PC-3 (cell line): ENCODE data around the gene TCF7L1. TPM values are rescaled to one million over a fixed set of nuclear protein-coding genes. Genes with fewer than 3 reads are reported as not detected.

Experiments used
- ATAC-seq: fragments of 200-7000 bp; cut with Tn5 transposase; 2 replicates; pipeline ENCODE4 v1.9.1; 2020; ENCODE audit warnings: mild to moderate bottlenecking, moderate library complexity
- BruUV-seq: library from RNA; stranded (reverse); fragments of 400-500 nt; replicated peaks from 2 replicates; lab custom pipeline; 2021; lab: Mats Ljungman, UMichigan
- CTCF ChIA-PET: fragments of 300-600 bp; sonication (Branson Sonifier 250); formaldehyde crosslinking; loops from one replicate; lab custom pipeline; 2022; ENCODE audit warnings: antibody characterized with exemption; lab: Charles Lee
- POLR2A ChIA-PET: fragments of 300-600 bp; sonication (Branson Sonifier 250); formaldehyde crosslinking; loops from one replicate; lab custom pipeline; 2022; ENCODE audit warnings: antibody characterized with exemption; ENCODE audit not compliant: unreplicated experiment; lab: Charles Lee
- DNase-seq: peaks from one replicate; pipeline ENCODE4 v3.0.0-alpha.2; 2015
- H2AFZ ChIP-seq: fragments of 300-600 bp; sonication (generic); 2 replicates; pipeline ENCODE4 v1.6.0; 2016; ENCODE audit warnings: antibody characterized with exemption, low read length
- H3F3A ChIP-seq: fragments of 300-600 bp; sonication (generic); one replicate; pipeline ENCODE4 v1.6.0; 2017; ENCODE audit warnings: antibody characterized with exemption, low read length, control low read depth, mild to moderate bottlenecking; ENCODE audit not compliant: unreplicated experiment
- H3K27ac ChIP-seq: fragments of 300-600 bp; sonication (generic); 2 replicates; pipeline ENCODE4 v1.5.1; 2016; ENCODE audit warnings: mild to moderate bottlenecking, low read length
- H3K27me3 ChIP-seq: fragments of 300-600 bp; sonication (generic); 2 replicates; pipeline ENCODE4 v1.6.1; 2016; ENCODE audit warnings: low read length, mixed read lengths
- H3K36me3 ChIP-seq: fragments of 300-600 bp; sonication (generic); 2 replicates; pipeline ENCODE4 v1.6.1; 2016; ENCODE audit warnings: low read depth, mixed run types, low read length, mixed read lengths
- H3K4me1 ChIP-seq: fragments of 300-600 bp; sonication (generic); 2 replicates; pipeline ENCODE4 v1.5.1; 2016; ENCODE audit warnings: low read length; ENCODE audit not compliant: insufficient read depth
- H3K4me2 ChIP-seq: fragments of 300-600 bp; sonication (generic); 2 replicates; pipeline ENCODE4 v1.6.0; 2016; ENCODE audit warnings: low read length
- H3K4me3 ChIP-seq: fragments of 300-600 bp; sonication (generic); 2 replicates; pipeline ENCODE4 v1.5.1; 2016; ENCODE audit warnings: mild to moderate bottlenecking, low read length, mixed read lengths
- H3K79me2 ChIP-seq: fragments of 300-600 bp; sonication (generic); 2 replicates; pipeline ENCODE4 v1.6.1; 2017; ENCODE audit warnings: low read length, mixed read lengths
- H3K9ac ChIP-seq: fragments of 300-600 bp; sonication (generic); 2 replicates; pipeline ENCODE4 v1.6.0; 2016; ENCODE audit warnings: mild to moderate bottlenecking, low read length
- H3K9me2 ChIP-seq: fragments of 300-600 bp; sonication (generic); replicated peaks from 2 replicates; pipeline ENCODE4 v1.6.1; 2016; ENCODE audit warnings: mixed run types, low read length, mixed read lengths
- H3K9me3 ChIP-seq: fragments of 300-600 bp; sonication (generic); 2 replicates; pipeline ENCODE4 v1.6.1; 2016; ENCODE audit warnings: low read length, mixed read lengths
- H4K20me1 ChIP-seq: fragments of 300-600 bp; sonication (generic); 2 replicates; pipeline ENCODE4 v1.6.1; 2016; ENCODE audit warnings: low read length, mixed read lengths
- EZH2 ChIP-seq: fragments of 300-600 bp; sonication (generic); IDR thresholded peaks from one replicate; pipeline ENCODE4 v1.6.1; 2017; ENCODE audit warnings: antibody characterized with exemption, mild to moderate bottlenecking, low read length; ENCODE audit not compliant: unreplicated experiment
- EZH2phosphoT487 ChIP-seq: fragments of 300-600 bp; sonication (generic); IDR thresholded peaks from 2 replicates; pipeline ENCODE4 v1.6.1; 2018; ENCODE audit warnings: mild to moderate bottlenecking, antibody characterized with exemption, low read length, borderline replicate concordance
- intact Hi-C: fragments of 100-400 bp; cut with micrococcal nuclease; formaldehyde crosslinking; loops from 2 replicates; pipeline ENCODE4 v1.9.0; 2023
- total RNA-seq: library from RNA; depleted of rRNA; stranded (reverse); fragments of >200 nt; gene quantifications from 2 replicates; pipeline ENCODE4 v1.2.3, GENCODE V29; 2014
- TF ChIP-seq, protein P1 (sequence below): fragments of 300-600 bp; sonication (generic); conservative IDR thresholded peaks from 2 replicates; pipeline ENCODE4 v1.5.1; 2017; ENCODE audit warnings: antibody characterized with exemption, low read depth, mild to moderate bottlenecking, low read length

TCF7L1 gene
- total RNA-seq, 1 experiment from 2014 or later = 1.8 TPM

DNA sequence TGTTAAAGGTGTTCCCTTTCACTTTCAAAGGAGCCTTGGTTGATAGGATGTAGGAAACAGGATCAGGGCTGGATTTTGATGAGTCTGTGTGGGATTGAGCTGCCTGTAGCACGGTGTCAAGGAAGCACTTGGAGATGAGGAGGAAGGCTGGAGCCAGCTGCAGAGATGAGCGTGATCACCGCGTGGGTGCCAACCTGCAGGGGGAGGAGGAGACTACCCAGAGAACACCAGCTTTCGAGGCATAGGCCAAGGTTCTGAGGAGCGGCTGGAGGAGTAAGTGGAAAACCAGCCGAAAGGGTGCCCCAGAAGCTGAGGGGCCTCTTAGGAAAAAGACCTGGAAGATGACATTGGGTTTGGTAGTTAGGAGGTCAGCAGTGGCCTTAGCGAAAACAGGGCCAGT lies 130.4 kb downstream of the TCF7L1 start:
- Histone ChIP-seq H2AFZ (no peak overlapping the region), H3K36me3 (no peaks in the 10 kb centered on the region), H3K27ac (no peak overlapping the region), H3K79me2 (no peaks in the 10 kb centered on the region), H3K9me3 (no peaks in the 10 kb centered on the region), H3F3A (no peaks in the 10 kb centered on the region), H3K4me3 (no peak overlapping the region), H3K9ac (no peak overlapping the region), H4K20me1 (no peaks in the 10 kb centered on the region), H3K4me2 (no peak overlapping the region), H3K4me1 (no peaks in the 10 kb centered on the region), H3K27me3 (no peaks in the 10 kb centered on the region), H3K9me2 (no peaks in the 10 kb centered on the region)
- DNase-seq (no peak), ATAC-seq (no peak)
- TF ChIP-seq EZH2 = no peak
- TF ChIP-seq, protein P1, sequence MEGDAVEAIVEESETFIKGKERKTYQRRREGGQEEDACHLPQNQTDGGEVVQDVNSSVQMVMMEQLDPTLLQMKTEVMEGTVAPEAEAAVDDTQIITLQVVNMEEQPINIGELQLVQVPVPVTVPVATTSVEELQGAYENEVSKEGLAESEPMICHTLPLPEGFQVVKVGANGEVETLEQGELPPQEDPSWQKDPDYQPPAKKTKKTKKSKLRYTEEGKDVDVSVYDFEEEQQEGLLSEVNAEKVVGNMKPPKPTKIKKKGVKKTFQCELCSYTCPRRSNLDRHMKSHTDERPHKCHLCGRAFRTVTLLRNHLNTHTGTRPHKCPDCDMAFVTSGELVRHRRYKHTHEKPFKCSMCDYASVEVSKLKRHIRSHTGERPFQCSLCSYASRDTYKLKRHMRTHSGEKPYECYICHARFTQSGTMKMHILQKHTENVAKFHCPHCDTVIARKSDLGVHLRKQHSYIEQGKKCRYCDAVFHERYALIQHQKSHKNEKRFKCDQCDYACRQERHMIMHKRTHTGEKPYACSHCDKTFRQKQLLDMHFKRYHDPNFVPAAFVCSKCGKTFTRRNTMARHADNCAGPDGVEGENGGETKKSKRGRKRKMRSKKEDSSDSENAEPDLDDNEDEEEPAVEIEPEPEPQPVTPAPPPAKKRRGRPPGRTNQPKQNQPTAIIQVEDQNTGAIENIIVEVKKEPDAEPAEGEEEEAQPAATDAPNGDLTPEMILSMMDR = no peak
- TF ChIP-seq EZH2phosphoT487 = no peak
- CTCF ChIA-PET = no interaction called here
- POLR2A ChIA-PET = no interaction called here
- intact Hi-C loops = no loop called here
- BruUV-seq = no TSS peak

DNA sequence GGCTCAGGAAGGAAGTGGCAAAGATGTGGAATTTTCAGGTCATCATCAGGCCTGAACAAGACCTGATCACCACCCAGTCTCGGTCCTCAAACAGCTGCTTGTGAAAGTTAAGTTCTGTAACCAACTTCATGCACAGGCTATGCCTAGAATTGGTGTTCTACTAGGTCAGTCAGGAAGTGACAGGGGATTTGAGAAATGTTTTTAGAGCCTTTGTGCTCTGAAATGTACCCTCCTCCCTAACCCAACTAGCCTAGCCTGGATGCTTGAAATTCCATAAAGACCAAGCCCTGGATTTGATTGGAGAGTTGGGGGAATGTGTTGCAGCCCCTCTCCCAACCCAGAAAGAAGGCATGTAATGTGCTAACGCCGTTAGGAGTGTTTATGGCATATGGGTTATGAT lies 131.3 kb downstream of the TCF7L1 start:
- intact Hi-C loops = no loop called here
- H3K79me2 ChIP-seq = no peaks in the 10 kb centered on the region
- no peaks in the 10 kb centered on the region for H3K9me2 ChIP-seq
- TF ChIP-seq EZH2phosphoT487 (no peak), EZH2 (no peak)
- TF ChIP-seq, protein P1 = no peak
- no peaks in the 10 kb centered on the region for H3F3A ChIP-seq
- no peak overlapping the region for H3K27ac ChIP-seq
- H3K4me1 ChIP-seq = no peaks in the 10 kb centered on the region
- H3K27me3 ChIP-seq = no peaks in the 10 kb centered on the region
- H2AFZ ChIP-seq = no peak overlapping the region
- H3K4me2 ChIP-seq = no peak overlapping the region
- H4K20me1 ChIP-seq = no peaks in the 10 kb centered on the region
- ChIA-PET POLR2A (no interaction called here), CTCF (interaction anchor here (0.6 kb wide), 1 partner anchor 472 kb away, joined by 4 read pairs; no protein-coding TSS in a partner anchor)
- no peak for DNase-seq
- ATAC-seq = no peak
- H3K36me3 ChIP-seq = no peaks in the 10 kb centered on the region
- H3K9ac ChIP-seq = no peak overlapping the region
- H3K4me3 ChIP-seq = no peak overlapping the region
- BruUV-seq = no TSS peak
- no peaks in the 10 kb centered on the region for H3K9me3 ChIP-seq

GRCh38 chr2:85265304-85265703 lies 132.1 kb downstream of the TCF7L1 start:
- no peak overlapping the region for H3K9ac ChIP-seq

More at GRCh38 chr2:85265304-85265703, 132.1 kb downstream of the TCF7L1 start:
- Histone ChIP-seq H3F3A (no peaks in the 10 kb centered on the region), H4K20me1 (no peaks in the 10 kb centered on the region), H3K79me2 (no peaks in the 10 kb centered on the region), H3K4me1 (no peaks in the 10 kb centered on the region), H3K9me2 (no peaks in the 10 kb centered on the region), H2AFZ (no peak overlapping the region), H3K4me2 (no peak overlapping the region), H3K4me3 (no peak overlapping the region), H3K36me3 (no peaks in the 10 kb centered on the region), H3K27me3 (no peaks in the 10 kb centered on the region), H3K9me3 (no peaks in the 10 kb centered on the region), H3K27ac (no peak overlapping the region)
- ChIA-PET POLR2A (no interaction called here), CTCF (interaction anchor here (0.6 kb wide), 1 partner anchor 473 kb away, joined by 4 read pairs; no protein-coding TSS in a partner anchor)
- no TSS peak for BruUV-seq
- TF ChIP-seq EZH2phosphoT487 (no peak), EZH2 (no peak)
- TF ChIP-seq, protein P1 = no peak
- DNase-seq (no peak), ATAC-seq (no peak)
- intact Hi-C loops = no loop called here
